Left renal pelvis (tissue), 4 donors: ENCODE data around the gene KCTD2. TPM values are rescaled to one million over a fixed set of nuclear protein-coding genes. Genes with fewer than 3 reads are reported as not detected.

Experiments
- polyA plus RNA-seq, 4 donors: library from polyadenylated mRNA; unstranded; fragments of 120-200 nt; gene quantifications; one replicate each; pipeline ENCODE4 v1.2.1, GENCODE V29; 2013; ENCODE audit not compliant: insufficient read length in 4 of 4

Gene KCTD2
- polyA plus RNA-seq, 4 donors: 27.8 to 36.6 (median 31.1) TPM

Other genes starting within 250 kb of the KCTD2 start
- gene GRIN2C, start 187.3 kb upstream of the KCTD2 start, polyA plus RNA-seq: under 1 TPM; 0.13 to 0.74 (median 0.27) TPM
- 10 to 100 TPM in 1 of 4 donors, 1 to 10 TPM in 3; 4.3 to 11.3 (median 6.1) TPM for gene FDXR, start 174.2 kb upstream of the KCTD2 start, polyA plus RNA-seq
- under 1 TPM in 2 of 4 donors, not detected in 2; 0.36 to 0.49 TPM for gene FADS6, start 153.6 kb upstream of the KCTD2 start, polyA plus RNA-seq
- under 1 TPM; 0.48 to 0.82 (median 0.60) TPM for gene USH1G, start 124.0 kb upstream of the KCTD2 start, polyA plus RNA-seq
- under 1 TPM in 1 of 4 donors, not detected in 3; 0.08 TPM for gene OTOP2, start 123.0 kb upstream of the KCTD2 start, polyA plus RNA-seq
- gene OTOP3, start 111.3 kb upstream of the KCTD2 start, polyA plus RNA-seq: not detected
- 10 to 100 TPM in 3 of 4 donors, 1 to 10 TPM in 1; 5.4 to 19.6 (median 12.6) TPM for gene HID1, start 74.5 kb upstream of the KCTD2 start, polyA plus RNA-seq
- 1 to 10 TPM; 7.4 to 9.7 (median 9.0) TPM for gene CDR2L, start 59.6 kb upstream of the KCTD2 start, polyA plus RNA-seq
- gene MRPL58, start 34.6 kb upstream of the KCTD2 start, polyA plus RNA-seq: 10 to 100 TPM; 19.1 to 29.5 (median 25.6) TPM
- 100 to 1,000 TPM; 181 to 366 (median 314) TPM for gene ATP5PD, start 256 bp upstream of the KCTD2 start, polyA plus RNA-seq
- gene SLC16A5, start 40.7 kb downstream of the KCTD2 start, polyA plus RNA-seq: 10 to 100 TPM; 13.4 to 43.4 (median 23.9) TPM
- 10 to 100 TPM in 3 of 4 donors, 1 to 10 TPM in 1; 7.6 to 21.2 (median 16.0) TPM for gene ARMC7, start 62.7 kb downstream of the KCTD2 start, polyA plus RNA-seq
- gene NT5C, start 84.5 kb downstream of the KCTD2 start, polyA plus RNA-seq: 10 to 100 TPM; 33.1 to 68.4 (median 48.5) TPM
- 100 to 1,000 TPM in 1 of 4 donors, 10 to 100 TPM in 3; 57.9 to 103 (median 92.5) TPM for gene JPT1, start 107.3 kb downstream of the KCTD2 start, polyA plus RNA-seq
- gene SUMO2, start 135.7 kb downstream of the KCTD2 start, polyA plus RNA-seq: 100 to 1,000 TPM; 632 to 882 (median 751) TPM
- 10 to 100 TPM; 57.1 to 75.1 (median 62.6) TPM for gene NUP85, start 158.5 kb downstream of the KCTD2 start, polyA plus RNA-seq
- gene GGA3, start 214.4 kb downstream of the KCTD2 start, polyA plus RNA-seq: 10 to 100 TPM; 32.2 to 44.3 (median 43.4) TPM
- 10 to 100 TPM; 41.4 to 77.6 (median 72.9) TPM for gene MRPS7, start 214.7 kb downstream of the KCTD2 start, polyA plus RNA-seq
- gene MIF4GD, start 224.0 kb downstream of the KCTD2 start, polyA plus RNA-seq: 10 to 100 TPM; 16.1 to 22.5 (median 20.4) TPM
- gene SLC25A19, start 242.2 kb downstream of the KCTD2 start, polyA plus RNA-seq: 1 to 10 TPM; 6.5 to 8.5 (median 8.1) TPM